ENCODE data around the gene MYO1E. TPM values are rescaled to one million over a fixed set of nuclear protein-coding genes. Genes with fewer than 3 reads are reported as not detected.

Gene MYO1E
- 100 to 1,000 TPM; 108 to 142 (median 115) TPM for total RNA-seq (2021; fragmentation: NEBNext Ultra II Directional; extraction: Animal tissue kit (Norgen Biotek cat#: 25700))
- long read RNA-seq, full-length matches to known transcripts = 6 of 23 reads
- long read RNA-seq, partial matches to known transcripts = 10 of 23 reads
- long read RNA-seq, other reads (novel, unspliced or antisense) = 7 of 23 reads

- Mint-ChIP-seq H3K36me3 (ENCODE audit: low read depth) (peaks cover 12% of the 10 kb centered on the region), H3K9me3 (no peaks in the 10 kb centered on the region), H3K4me3 (peak within 1 kb of the TSS; percentile 96), H3K4me1 (ENCODE audit: low read depth) (peaks cover 53% of the 10 kb centered on the region), H3K27ac (peak within 1 kb of the TSS; percentile 93), H3K27me3 (ENCODE audit: insufficient read depth) (peaks cover 2% of the 10 kb centered on the region)
- peak; percentile 95 for DNase-seq
- no peak for TF ChIP-seq CTCF (IDR thresholded peaks at IDR 0.05)
These were observed at the start of gene MYO1E for GRCh38 chr15:59372352-59373211. TSS of gene MYO1E (minus strand) at chr15:59372871. CDS start at chr15:59372500, 371 bp downstream.

GRCh38 chr15:59420986-59421618 is 48.4 kb upstream of the MYO1E start:
- no peaks in the 10 kb centered on the region for H3K9me3 Mint-ChIP-seq
- H3K27ac Mint-ChIP-seq = no peak overlapping the region
- no peak for TF ChIP-seq CTCF (IDR thresholded peaks at IDR 0.05)
- H3K27me3 Mint-ChIP-seq (ENCODE audit: insufficient read depth) = peaks cover 21% of the 10 kb centered on the region
- H3K36me3 Mint-ChIP-seq (ENCODE audit: low read depth) = no peaks in the 10 kb centered on the region
- DNase-seq = no peak
- H3K4me1 Mint-ChIP-seq (ENCODE audit: low read depth) = no peaks in the 10 kb centered on the region
- no peak overlapping the region for H3K4me3 Mint-ChIP-seq

GRCh38 chr15:59420108-59420507 is 47.4 kb upstream of the MYO1E start:
- no peak overlapping the region for H3K27ac Mint-ChIP-seq
- no peaks in the 10 kb centered on the region for H3K9me3 Mint-ChIP-seq
- H3K27me3 Mint-ChIP-seq (ENCODE audit: insufficient read depth) = peaks cover 23% of the 10 kb centered on the region
- no peak overlapping the region for H3K4me3 Mint-ChIP-seq
- no peak for TF ChIP-seq CTCF (IDR thresholded peaks at IDR 0.05)
- DNase-seq = no peak
- no peaks in the 10 kb centered on the region for H3K36me3 Mint-ChIP-seq (ENCODE audit: low read depth)
- H3K4me1 Mint-ChIP-seq (ENCODE audit: low read depth) = no peaks in the 10 kb centered on the region

GRCh38 chr15:59419170-59419569 is 46.5 kb upstream of the MYO1E start:
- peaks cover 22% of the 10 kb centered on the region for H3K27me3 Mint-ChIP-seq (ENCODE audit: insufficient read depth)
- no peak overlapping the region for H3K4me3 Mint-ChIP-seq
- no peaks in the 10 kb centered on the region for H3K9me3 Mint-ChIP-seq
- no peak for TF ChIP-seq CTCF (IDR thresholded peaks at IDR 0.05)
- no peak for DNase-seq
- no peaks in the 10 kb centered on the region for H3K4me1 Mint-ChIP-seq (ENCODE audit: low read depth)
- no peaks in the 10 kb centered on the region for H3K36me3 Mint-ChIP-seq (ENCODE audit: low read depth)
- no peak overlapping the region for H3K27ac Mint-ChIP-seq

GRCh38 chr15:59416816-59417215 is 44.1 kb upstream of the MYO1E start:
- DNase-seq = no peak
- no peaks in the 10 kb centered on the region for H3K4me1 Mint-ChIP-seq (ENCODE audit: low read depth)
- no peaks in the 10 kb centered on the region for H3K9me3 Mint-ChIP-seq
- H3K36me3 Mint-ChIP-seq (ENCODE audit: low read depth) = no peaks in the 10 kb centered on the region
- TF ChIP-seq CTCF (IDR thresholded peaks at IDR 0.05) = no peak
- peaks cover 19% of the 10 kb centered on the region for H3K27me3 Mint-ChIP-seq (ENCODE audit: insufficient read depth)
- H3K27ac Mint-ChIP-seq = no peak overlapping the region
- H3K4me3 Mint-ChIP-seq = no peak overlapping the region
